ENCODE data around the gene CPNE1.

Gene CPNE1

DNA sequence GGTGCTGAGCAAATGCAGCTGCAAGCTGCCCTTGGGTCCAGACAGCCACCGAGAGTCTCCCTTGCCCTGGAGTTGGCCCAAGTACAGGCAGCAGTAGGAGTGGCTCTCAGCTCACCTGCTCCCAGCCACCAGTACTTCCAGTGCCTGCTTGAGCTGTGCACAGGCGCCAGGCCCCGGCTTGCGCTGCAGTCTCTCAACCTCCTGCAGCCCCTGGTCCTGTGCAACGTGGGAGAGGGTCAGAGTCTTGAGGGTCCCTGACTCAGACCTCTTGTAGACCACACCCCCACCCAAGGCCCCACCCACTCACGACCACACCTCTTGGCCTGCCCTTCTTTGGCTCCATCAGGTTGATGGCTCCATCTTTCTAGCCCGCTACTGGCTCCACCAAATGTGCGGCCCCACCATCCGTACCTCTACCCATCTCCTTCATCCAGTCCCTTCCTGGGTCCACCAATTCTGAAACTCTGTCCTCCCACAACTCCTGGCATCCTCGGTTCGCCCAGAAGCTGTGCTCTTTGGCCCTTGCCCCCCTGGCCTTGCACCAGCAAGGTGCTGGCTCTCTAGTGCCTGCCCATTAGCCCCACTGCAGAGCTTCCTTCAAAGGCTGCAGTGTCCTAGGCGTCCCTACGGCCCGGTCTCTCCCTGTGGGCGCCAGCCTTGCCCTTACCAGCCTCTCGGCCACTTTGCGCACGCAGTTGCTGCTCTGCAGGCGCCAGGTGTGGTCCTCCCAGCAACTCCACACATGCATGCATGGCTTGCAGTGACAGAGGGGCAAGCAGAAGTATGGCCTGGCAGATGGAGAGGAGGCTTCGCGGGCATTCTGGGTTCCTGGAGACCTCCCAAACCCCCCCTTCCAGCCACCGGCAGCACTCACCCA, 65.6 kb downstream of the CPNE1 start:
- no peak overlapping the region for H3K4me3 ChIP-seq (replicated peaks; ENCODE audit: insufficient read depth, low read length)
- no peak for DNase-seq (ENCODE audit: low read depth in 1 of 2, low spot score in 1 of 2)
- peaks cover 19% of the 10 kb centered on the region for H3K27me3 ChIP-seq (ENCODE audit: insufficient read depth, poor library complexity, severe bottlenecking)
- no peak overlapping the region for H3K27ac ChIP-seq (replicated peaks)
- TF ChIP-seq SPI1 (IDR thresholded peaks at IDR 0.05; ENCODE audit: borderline replicate concordance, low read depth) (no peak), CTCF (IDR thresholded peaks at IDR 0.05; ENCODE audit: insufficient read depth, low read length) (no peak), GABPA (IDR thresholded peaks at IDR 0.05; ENCODE audit: low read depth) (no peak), POLR2AphosphoS5 (IDR thresholded peaks at IDR 0.05; ENCODE audit: low read depth) (no peak)
- TF ChIP-seq, protein P1, sequence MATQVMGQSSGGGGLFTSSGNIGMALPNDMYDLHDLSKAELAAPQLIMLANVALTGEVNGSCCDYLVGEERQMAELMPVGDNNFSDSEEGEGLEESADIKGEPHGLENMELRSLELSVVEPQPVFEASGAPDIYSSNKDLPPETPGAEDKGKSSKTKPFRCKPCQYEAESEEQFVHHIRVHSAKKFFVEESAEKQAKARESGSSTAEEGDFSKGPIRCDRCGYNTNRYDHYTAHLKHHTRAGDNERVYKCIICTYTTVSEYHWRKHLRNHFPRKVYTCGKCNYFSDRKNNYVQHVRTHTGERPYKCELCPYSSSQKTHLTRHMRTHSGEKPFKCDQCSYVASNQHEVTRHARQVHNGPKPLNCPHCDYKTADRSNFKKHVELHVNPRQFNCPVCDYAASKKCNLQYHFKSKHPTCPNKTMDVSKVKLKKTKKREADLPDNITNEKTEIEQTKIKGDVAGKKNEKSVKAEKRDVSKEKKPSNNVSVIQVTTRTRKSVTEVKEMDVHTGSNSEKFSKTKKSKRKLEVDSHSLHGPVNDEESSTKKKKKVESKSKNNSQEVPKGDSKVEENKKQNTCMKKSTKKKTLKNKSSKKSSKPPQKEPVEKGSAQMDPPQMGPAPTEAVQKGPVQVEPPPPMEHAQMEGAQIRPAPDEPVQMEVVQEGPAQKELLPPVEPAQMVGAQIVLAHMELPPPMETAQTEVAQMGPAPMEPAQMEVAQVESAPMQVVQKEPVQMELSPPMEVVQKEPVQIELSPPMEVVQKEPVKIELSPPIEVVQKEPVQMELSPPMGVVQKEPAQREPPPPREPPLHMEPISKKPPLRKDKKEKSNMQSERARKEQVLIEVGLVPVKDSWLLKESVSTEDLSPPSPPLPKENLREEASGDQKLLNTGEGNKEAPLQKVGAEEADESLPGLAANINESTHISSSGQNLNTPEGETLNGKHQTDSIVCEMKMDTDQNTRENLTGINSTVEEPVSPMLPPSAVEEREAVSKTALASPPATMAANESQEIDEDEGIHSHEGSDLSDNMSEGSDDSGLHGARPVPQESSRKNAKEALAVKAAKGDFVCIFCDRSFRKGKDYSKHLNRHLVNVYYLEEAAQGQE (IDR thresholded peaks at IDR 0.05; ENCODE audit: insufficient replicate concordance, low read depth): no peak

GRCh38 chr20:35598476-35598875, 66.2 kb downstream of the CPNE1 start:
- DNase-seq (ENCODE audit: low read depth in 1 of 2, low spot score in 1 of 2): no peak
- TF ChIP-seq GABPA (IDR thresholded peaks at IDR 0.05; ENCODE audit: low read depth) (no peak), CTCF (IDR thresholded peaks at IDR 0.05; ENCODE audit: insufficient read depth, low read length) (no peak), POLR2AphosphoS5 (IDR thresholded peaks at IDR 0.05; ENCODE audit: low read depth) (no peak), SPI1 (IDR thresholded peaks at IDR 0.05; ENCODE audit: borderline replicate concordance, low read depth) (no peak)
- TF ChIP-seq, protein P1 (IDR thresholded peaks at IDR 0.05; ENCODE audit: insufficient replicate concordance, low read depth): no peak
- no peak overlapping the region for H3K27ac ChIP-seq (replicated peaks)
- H3K4me3 ChIP-seq (replicated peaks; ENCODE audit: insufficient read depth, low read length): no peak overlapping the region
- peaks cover 19% of the 10 kb centered on the region for H3K27me3 ChIP-seq (ENCODE audit: insufficient read depth, poor library complexity, severe bottlenecking)

GRCh38 chr20:35597186-35597585, 67.5 kb downstream of the CPNE1 start:
- TF ChIP-seq POLR2AphosphoS5 (IDR thresholded peaks at IDR 0.05; ENCODE audit: low read depth) (no peak), CTCF (IDR thresholded peaks at IDR 0.05; ENCODE audit: insufficient read depth, low read length) (no peak), SPI1 (IDR thresholded peaks at IDR 0.05; ENCODE audit: borderline replicate concordance, low read depth) (no peak), GABPA (IDR thresholded peaks at IDR 0.05; ENCODE audit: low read depth) (no peak)
- TF ChIP-seq, protein P1 (IDR thresholded peaks at IDR 0.05; ENCODE audit: insufficient replicate concordance, low read depth): no peak
- H3K27ac ChIP-seq (replicated peaks): no peak overlapping the region
- DNase-seq (ENCODE audit: low read depth in 1 of 2, low spot score in 1 of 2): no peak
- peaks cover 19% of the 10 kb centered on the region for H3K27me3 ChIP-seq (ENCODE audit: insufficient read depth, poor library complexity, severe bottlenecking)
- H3K4me3 ChIP-seq (replicated peaks; ENCODE audit: insufficient read depth, low read length): no peak overlapping the region

Measured in HL-60 (cell line).